ENCODE results near the gene COL4A1. TPM values are rescaled to one million over a fixed set of nuclear protein-coding genes. Genes with fewer than 3 reads are reported as not detected.
"Not testable (repeated sequence)": the region's sequence is repeated elsewhere in the genome, so short reads cannot be mapped to it uniquely, and the experiment has no call there.

The COL4A1 gene
- total RNA-seq, 1 donor from 2014 or later = not detected

DNA sequence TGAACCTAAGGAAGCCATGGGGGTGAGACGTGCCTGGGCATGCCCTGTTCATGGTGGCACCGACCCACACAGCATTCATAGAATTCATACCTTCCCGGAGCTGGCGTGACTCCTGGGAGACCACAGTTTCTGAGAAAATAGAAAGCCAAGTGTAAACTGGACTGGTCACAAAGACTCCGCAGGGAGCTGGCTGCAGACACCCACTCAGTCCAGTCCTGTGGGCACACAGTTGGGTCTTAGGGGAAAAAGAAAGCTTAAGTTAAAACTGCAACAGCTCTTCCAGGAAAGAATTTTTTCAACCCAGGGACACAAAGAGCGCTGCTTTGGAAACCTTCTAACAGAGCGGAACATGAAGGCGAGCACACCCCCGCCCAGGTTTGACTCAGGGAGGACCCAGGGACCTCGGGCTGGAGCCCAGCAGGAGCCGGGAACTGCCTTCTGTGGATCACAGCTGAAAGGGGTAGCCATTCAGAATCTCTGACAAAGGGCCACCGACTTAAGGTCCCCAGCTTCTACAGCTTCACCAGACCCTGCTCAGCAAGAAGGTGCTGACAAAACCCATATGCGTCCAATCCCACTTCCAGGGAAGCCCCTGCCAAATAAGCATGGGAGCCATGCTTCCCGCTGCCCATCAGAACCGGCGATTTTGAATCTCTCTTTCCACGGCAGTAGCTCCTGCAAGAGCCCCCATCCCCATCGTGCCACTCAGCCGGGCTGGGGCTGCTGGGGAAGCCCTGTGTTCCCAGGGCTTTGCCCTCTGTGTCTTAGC lies 183.7 kb downstream of the COL4A1 start:
- intact Hi-C loops (cut with micrococcal nuclease) = no loop called here

DNA sequence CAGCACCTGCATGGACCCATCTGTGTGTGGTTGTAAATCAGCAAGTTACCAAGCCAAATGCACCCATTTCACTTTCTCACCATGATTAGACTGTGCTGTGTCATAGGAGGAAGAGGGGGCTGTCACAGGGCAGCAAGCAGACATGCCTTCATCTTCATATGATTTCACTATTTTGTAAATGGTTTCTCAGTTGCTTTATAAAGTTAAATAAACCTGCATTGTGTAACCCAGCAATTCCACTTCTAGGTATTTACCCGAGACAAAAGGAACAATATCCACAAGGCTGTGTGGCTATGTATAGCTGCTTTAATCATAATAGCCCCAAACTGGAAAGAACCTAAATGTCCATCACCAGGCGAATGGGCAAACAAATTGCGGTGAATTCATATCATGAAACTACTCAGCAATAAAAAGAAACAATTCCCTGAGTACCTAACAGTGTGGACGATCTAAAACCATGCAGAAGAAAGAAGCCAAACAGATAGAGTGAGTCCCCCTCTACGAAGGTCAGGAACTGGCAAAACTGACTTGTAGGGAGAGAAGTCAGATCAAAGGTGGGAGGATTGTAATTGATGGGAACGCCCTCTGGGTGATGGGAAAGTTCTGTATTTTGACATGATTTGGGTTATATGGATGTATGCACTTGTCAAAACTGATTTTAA lies 185.4 kb downstream of the COL4A1 start:
- intact Hi-C loops (cut with micrococcal nuclease) = no loop called here

DNA sequence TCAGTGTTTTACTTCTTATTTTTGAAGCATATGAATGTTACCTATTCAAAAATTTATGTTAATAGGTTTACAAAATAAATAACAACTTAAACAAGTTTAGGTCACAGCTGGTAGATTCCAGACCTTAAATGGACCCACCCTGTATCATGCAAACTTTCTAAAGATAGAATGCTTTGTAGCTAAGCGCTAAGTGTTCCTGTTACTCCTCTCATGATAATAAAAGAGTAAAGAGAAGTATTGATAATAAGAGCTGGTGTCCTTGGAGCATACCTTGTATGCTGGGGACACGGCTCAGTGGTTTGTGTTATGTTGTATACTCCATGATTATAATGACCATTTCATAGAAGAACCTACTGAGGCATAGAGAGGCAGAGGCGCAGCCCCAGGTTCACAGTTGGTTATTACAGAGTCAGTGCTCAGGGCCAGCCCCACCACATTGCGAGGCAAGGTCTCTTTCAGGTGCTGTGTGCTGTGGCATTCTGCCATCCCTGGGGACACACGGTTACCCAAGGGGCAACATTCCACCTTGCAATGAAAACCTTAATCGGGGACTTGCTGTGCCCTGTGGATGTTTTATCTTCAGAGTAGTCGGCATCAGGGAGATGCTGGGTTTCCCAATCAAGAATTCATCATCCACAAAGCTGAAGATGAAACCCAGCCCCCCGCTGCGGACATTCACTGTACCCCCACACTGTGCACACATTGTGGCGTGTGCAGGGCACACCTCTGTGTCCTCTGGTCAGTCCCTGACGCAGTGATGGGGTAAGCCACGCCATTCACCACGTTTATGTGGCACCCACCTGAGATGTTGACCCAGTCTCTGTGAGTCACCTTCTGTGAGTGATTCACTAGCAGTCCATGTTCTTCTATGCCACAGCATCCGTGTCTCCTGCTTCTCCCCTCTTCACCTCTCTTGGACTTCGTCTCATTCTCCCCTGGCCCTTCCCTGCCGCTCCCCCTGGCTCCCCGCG lies 186.7 kb downstream of the COL4A1 start:
- intact Hi-C loops (cut with micrococcal nuclease) = no loop called here

DNA sequence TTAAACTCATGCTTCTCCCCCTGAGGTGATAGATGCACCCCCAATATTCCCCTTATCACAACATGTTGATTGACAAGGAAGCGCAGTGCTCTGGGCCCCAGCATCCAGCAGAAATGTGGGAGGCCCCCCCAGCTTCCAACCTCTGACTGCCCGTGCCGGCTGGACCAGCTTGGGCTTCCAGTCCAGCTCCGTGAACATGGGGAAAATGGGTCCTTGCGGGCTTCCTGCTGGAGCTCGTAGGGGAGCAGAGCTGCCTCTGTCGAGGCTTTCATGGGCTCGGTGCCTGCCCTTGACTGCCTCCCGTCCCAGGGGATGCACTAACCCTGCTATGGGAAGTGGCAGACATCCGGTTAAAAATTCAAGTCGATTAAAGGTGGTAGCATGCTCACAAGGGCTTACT lies 188.9 kb downstream of the COL4A1 start:
- intact Hi-C loops (cut with micrococcal nuclease) = no loop called here

DNA sequence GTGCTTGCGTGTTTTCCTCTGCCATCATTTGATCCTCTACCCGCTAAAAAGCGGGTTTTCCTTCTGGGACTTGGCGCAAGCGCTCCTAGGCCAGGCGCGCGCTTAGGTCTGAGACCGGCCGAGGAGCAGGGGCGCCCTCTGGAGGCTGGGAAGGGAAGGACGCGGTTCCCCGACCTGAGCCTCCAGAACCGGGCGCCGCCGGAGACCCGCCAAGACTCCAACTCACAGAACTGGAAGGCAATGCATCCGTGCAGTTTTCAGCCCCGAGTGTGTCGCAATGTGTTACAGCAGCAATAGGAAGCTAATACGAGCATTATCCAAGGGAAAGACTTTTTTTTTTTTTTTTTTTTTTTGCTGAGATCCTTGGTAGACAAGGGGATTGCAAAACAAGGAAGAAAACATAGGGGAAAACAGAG lies 190.9 kb downstream of the COL4A1 start:
- intact Hi-C loops (cut with micrococcal nuclease) = loop anchor here (1.0 to 2.0 kb wide), 3 partner anchors 325 to 1155 kb away; no protein-coding TSS in a partner anchor

DNA sequence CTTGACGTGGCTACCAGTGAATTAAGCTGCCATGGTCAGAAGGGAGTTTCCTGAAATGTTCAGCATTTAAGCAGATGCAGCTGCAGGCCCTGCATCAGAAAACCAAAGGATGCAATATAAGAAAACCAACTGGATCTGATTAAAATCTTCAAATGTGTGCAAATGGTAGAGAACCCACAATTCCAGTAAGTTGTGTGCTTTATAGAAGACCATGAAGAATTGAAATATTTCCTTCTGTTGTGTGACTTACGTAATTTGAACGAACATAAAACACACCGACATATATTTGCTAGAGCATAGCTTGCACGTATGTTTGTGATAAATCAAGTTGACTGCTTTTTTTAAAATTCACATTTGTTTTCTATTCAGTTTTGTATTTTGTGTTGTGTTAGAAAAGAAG lies 191.4 kb downstream of the COL4A1 start:
- intact Hi-C loops (cut with micrococcal nuclease) = no loop called here

DNA sequence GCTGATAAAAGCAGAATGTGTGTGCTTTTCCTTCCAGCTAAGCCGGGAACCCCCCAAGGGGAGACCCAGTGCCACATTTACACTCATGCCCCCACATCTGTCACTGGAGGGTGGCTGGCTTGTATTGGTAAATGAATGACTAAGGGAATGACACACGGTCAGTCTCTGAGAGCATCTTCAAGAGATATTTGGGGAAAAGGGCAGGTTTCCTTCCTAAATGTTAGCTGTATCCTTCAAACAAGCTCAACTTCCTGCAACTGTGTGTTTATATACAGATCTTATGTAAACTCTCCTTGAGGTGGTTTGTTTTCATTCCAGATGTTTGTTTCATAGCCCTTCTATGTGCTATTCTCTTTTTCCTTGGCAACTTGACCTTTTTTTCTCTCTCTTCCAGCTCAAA lies 192.6 kb downstream of the COL4A1 start:
- intact Hi-C loops (cut with micrococcal nuclease) = no loop called here

DNA sequence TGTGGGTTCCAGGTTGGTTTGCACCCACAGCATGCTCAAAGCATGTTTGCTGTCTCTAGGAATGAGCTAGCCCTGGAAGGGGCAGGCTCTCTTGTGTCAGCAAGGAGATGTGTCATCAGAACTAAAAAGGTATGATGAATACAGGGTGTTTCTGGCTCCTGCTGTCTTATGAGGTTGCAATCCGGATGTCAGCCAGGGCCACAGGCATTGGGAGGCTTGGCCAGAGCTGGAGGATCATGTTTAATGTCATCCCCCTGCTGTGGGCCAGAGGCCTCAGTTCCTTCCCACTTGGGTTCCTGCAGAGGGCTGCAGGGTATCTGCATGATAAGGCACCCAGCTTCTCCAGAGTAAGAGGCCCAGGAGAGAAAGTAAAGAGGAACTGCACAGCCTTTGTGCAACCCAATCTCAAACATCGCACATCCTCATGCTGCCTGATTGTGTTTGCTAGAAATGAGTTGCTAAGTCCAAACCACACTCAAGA lies 193.6 kb downstream of the COL4A1 start:
- intact Hi-C loops (cut with micrococcal nuclease) = no loop called here

DNA sequence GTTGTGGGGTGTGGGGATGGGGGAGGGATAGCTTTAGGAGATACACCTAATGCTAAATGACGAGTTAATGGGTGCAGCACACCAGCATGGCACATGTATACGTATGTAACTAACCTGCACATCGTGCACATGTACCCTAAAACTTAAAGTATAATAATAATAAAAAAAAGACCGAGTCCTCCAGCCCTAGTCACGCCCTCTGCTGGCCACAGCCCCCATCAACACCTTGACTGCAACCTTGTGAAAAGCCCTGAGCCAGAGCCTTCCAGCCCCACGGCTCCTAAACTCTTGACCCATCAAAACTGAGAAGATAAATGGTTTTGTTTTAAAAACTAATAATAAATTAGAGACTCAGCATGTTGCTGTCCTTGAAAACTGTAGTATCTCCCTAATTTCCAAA lies 194.6 kb downstream of the COL4A1 start:
- intact Hi-C loops (cut with micrococcal nuclease) = not testable (repeated sequence)

DNA sequence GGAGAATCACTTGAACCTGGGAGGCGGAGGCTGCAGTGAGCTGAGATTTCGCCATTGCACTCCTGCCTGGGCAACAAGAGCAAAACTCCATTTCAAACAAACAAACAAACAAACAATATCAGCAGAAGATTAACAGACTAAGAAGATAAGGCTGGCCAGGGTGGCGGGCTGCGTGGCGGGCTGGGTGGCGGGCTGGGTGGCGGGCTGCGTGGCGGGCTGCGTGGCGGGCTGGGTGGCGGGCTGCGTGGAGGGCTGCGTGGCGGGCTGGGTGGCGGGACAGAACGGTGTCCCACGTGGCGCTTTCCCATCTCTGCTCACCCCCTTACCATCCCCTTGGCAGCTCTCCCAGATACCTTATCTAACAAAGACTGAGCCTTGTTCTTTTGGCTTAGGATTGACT lies 196.2 kb downstream of the COL4A1 start:
- intact Hi-C loops (cut with micrococcal nuclease) = no loop called here

DNA sequence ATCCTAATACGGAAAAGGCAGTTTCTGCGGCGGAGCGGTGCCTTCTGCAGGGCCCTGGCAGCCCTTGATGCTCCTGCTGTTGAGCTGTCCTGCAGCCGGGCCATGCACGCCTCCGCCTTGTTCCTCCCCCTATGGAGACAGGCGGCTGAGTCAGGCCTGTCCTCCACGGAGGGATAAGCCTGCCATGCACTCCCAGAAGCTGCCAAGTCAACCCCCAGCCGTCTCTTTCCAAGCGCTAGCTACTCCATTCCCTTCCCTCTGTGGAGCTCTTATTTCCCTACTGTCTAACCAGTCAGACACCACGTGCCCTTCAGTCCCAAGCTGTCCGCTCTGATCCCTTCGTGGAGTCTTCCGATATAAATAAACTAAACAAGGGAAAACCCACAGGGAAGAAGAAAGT lies 197.0 kb downstream of the COL4A1 start:
- intact Hi-C loops (cut with micrococcal nuclease) = no loop called here

DNA sequence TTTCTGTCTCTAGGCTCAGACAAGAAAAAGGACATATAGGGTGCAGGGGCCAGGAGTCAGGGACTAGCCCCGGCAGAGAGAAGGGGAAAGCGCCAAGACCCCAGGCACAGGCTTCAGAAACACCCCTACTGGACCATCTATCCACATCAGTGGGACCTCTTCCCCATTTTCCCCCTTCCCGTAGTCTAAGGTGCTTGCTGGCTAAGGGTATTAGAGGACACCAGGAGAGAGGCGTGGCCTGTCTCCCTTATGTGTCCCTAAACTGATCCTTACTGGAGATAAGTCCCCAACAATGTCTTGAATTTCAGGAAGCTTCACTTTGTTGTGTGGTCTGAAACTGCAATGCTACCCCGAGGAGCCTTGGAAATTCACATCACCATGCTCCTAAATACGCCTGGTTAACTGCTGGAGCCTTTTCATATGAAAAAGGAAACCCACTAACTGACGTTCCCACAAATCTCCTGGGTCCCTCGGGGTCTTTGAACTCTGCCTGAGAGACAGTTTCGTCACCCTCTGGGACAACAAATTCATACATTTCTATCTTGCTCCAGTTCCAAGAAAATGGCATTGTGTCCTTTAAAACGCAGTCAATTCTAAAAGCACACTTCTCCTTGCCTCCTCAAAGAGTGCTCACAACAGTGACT lies 197.7 kb downstream of the COL4A1 start:
- intact Hi-C loops (cut with micrococcal nuclease) = no loop called here

DNA sequence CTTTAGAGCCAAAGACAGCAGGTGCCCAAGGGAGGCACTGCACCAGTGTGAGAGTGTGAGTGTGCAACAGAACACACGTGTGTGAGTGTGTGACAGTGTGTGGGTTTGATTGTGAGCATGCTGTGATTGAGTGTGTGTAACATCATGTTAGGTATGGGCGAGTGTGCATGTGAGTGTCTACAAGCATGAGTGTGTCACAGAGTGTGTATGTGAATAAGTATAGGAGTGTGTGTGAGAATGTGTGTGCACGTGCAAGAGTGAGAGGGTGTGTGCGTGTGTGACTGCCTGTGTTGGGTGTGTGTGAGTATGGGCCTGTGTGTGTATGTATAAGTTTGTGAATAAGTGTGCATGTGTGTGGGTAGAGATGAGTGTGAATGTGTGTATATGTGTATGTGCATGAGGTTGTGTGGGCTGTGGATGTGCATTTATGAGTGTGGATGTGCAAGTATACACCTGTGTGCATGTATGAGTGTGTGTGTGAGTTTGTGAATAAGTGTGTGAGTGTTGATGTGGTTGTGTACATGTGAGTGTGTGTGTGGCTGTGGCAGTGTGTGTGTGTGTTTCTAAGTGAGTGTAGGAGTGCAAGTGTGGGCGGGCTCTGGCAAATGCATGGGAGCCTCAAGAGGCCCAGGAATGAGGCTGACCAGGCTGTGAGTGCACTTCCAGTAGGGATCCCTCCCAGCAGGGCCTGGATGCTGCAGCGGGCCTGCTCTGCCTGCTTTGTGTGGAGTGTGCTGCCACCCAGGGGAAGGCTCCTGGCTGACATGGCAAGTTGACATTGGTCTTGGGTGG lies 198.4 kb downstream of the COL4A1 start:
- intact Hi-C loops (cut with micrococcal nuclease) = no loop called here

DNA sequence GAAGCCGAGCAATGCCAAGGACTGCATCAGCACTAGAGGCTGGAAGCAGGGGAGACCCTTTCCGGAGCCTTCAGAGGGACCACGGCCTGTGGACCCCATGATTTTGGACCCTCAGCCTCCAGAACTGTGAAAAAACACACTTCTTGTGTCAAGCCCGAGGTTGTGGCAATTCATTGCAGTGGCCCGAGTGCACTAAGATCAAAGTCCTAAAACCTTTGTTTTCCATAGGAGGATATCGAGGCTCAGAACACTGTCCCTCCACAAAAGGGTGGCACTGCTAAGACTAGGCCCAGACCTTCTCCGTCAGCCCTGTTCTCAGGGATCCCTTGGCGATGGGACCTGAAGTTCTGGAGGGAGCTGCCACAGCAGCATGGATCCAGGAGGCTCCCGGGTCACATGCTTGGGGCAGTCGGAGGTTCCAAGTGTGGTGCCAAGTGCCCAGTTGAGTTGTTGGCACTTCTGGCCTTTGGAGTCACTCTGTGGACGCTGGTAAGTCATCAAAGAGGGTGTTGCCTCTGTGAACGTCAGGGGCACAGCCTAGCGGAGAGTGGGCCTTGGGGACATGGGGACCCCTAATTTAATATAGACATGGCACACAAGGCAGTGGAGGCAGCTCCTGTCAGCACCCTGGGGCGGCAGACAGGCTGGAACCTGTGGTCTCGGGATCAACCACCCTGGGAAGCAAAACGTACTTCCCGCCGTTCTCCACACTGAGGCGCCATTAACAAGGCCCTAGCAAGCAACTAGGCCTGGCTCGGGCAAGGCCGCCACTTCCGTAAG lies 199.2 kb downstream of the COL4A1 start:
- intact Hi-C loops (cut with micrococcal nuclease) = no loop called here

DNA sequence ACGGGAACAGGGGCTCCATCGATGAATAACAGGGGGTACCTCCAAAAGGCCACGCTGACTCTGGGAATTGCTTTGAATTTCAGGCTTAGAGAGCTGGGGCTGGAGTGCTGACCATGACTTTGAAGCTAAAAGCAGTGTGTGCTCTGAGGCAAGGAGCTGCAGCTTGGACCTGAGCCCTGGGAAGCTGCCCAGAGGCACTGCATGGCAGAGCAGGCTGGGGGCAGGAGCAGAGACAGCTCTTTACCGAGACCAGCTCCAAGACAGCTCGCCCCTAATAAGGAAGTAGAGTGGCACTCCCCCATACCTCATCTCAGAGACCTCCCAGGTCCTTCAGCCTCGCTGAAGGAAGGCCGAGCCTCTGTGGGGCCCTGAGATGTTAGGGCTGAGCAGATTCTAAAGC lies 200.2 kb downstream of the COL4A1 start:
- intact Hi-C loops (cut with micrococcal nuclease) = no loop called here

DNA sequence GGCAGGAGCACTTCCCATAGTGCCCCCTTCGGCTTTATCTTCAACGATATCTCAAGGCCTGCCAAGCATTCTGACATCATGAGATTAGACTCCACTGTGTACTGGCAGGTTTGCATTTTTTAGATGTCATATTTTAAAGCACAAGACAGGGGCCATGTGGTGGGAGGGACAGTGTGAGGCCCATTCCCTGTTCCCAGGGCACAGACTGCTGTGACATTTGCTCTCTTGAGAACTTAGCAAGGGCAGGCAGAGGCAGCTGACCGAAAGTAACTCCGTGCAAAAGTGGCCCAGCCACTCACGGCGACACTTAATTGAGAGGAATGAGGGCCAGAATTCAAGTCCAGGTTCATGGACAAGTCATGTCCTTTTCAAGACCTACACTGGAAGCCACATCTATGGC lies 201.8 kb downstream of the COL4A1 start:
- intact Hi-C loops (cut with micrococcal nuclease) = no loop called here

DNA sequence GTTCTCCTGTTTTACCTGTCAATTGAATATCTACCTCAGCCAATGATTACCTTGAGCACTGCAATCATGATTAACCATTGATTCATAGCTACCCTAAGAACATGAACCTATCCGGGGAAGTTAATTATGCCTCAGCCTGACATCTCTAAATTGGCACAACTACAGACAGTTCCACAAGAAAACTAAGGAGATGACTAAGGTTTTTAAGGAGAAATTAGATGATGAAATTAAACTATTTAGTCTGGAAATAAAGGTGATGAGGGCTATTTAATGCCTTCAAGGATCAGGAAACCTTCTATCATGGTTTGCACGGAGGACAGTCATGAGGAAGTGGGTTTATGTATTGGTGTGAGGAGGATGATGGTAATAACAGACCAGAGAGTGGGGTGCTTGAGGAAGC lies 203.4 kb downstream of the COL4A1 start:
- intact Hi-C loops (cut with micrococcal nuclease) = no loop called here

DNA sequence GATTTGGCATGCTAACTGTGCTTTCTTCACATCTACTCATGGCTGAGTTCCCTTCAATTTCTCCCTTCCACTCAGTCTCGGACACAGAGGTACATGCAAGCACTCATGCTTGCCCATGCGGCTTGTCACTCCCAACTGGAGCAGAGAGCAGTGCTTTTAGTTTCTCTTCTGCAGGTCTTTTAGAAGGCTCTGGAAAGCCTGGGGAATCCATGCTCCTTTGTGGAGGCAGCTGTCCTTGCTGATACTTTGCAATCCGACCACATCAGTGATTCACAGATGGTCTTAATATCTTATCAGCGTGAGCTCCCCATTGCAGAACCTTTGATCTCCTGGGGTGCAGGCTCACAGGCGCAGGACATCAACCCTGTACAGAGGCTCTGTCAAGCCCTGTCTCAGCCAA lies 203.9 kb downstream of the COL4A1 start:
- intact Hi-C loops (cut with micrococcal nuclease) = no loop called here

DNA sequence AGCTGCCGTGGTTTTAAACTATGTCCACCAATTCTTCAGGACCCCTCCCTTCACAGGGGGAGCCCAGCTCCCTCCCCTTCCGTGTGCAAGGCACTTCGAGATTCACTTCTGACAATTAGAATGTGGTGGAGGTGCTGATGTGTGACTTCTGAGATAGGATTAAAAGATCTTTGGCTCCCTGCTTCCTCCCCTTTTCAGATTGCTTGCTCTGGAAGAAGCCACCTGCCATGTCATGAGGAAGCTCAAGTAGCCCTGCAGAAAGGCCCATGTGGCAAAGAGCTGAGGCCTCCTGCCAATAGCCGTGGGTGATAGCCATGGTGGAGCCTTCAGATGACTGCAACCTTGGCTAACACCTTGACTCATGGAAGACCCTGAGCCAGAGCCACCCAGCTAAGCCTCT lies 204.9 kb downstream of the COL4A1 start:
- intact Hi-C loops (cut with micrococcal nuclease) = no loop called here

DNA sequence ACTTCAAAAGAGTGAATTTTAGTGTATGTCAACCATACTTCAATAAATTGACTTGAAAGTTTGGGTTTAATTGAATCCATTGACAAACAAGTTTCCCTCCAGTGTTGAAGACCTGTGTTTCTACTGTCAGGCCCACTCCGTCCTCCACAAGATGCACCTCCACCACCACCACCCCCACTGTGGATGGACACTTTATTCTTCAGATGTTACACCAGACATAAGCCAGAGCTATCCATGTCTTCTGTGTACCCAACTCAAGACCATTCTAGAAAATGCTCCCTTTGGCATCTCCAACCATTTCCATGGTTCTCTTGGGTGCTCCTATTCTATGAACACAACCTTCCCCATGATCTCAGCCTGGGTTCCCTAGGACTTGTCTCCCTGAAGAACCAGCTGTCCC lies 207.0 kb downstream of the COL4A1 start:
- intact Hi-C loops (cut with micrococcal nuclease) = no loop called here
